Upper lobe of left lung (tissue), 6 donors: ENCODE data around the gene CD58. TPM values are rescaled to one million over a fixed set of nuclear protein-coding genes. Genes with fewer than 3 reads are reported as not detected.

ENCODE experiments used
- ATAC-seq, 2 donors: fragments of 200-7000 bp; cut with Tn5 transposase; one replicate each; pipeline ENCODE4 v1.9.1; 2022; ENCODE audit warnings: mild to moderate bottlenecking in 2 of 2, moderate library complexity in 2 of 2; ENCODE audit not compliant: low FRiP score in 2 of 2
- DNase-seq, 2 donors: peaks; one replicate each; pipeline ENCODE4 v3.0.0-alpha.2; 2019 to 2020
- H3K27ac ChIP-seq, 4 donors: fragments of 200-600 bp; sonication (generic); one replicate each; pipeline ENCODE4 v1.5.1; 2016 to 2019
- H3K27me3 ChIP-seq, 4 donors: fragments of 200-600 bp; sonication (generic); one replicate each; pipeline ENCODE4 v1.5.1; 2017 to 2019
- H3K36me3 ChIP-seq, 4 donors: fragments of 200-600 bp; sonication (generic); one replicate each; pipeline ENCODE4 v1.5.1; 2016 to 2019
- H3K4me1 ChIP-seq, 4 donors: fragments of 200-600 bp; sonication (generic); one replicate each; pipeline ENCODE4 v1.5.1; 2018 to 2019
- H3K4me3 ChIP-seq, 4 donors: fragments of 200-600 bp; sonication (generic); one replicate each; pipeline ENCODE4 v1.5.1; 2017 to 2019; ENCODE audit warnings: mild to moderate bottlenecking in 2 of 4, moderate library complexity in 1 of 4
- H3K9me3 ChIP-seq, 4 donors: fragments of 200-600 bp; sonication (generic); one replicate each; pipeline ENCODE4 v1.5.1; 2018 to 2019
- CTCF ChIP-seq, 6 experiments: fragments of 450-650 bp in 4 of 6; fragments of 200-600 bp in 2 of 6; sonication (generic) in 2 of 6; IDR thresholded peaks; one replicate each; pipeline ENCODE4 v1.5.1; 2016 to 2019; ENCODE audit warnings: antibody characterized with exemption in 6 of 6
- EP300 ChIP-seq, 4 donors: sonication (generic); formaldehyde crosslinking; IDR thresholded peaks; one replicate each; pipeline ENCODE4 v1.5.1; 2017; ENCODE audit warnings: antibody characterized with exemption in 4 of 4, control low read depth in 2 of 4
- POLR2A ChIP-seq, 4 donors: fragments of 450-650 bp; IDR thresholded peaks; one replicate each; pipeline ENCODE4 v1.5.1; 2016 to 2017; ENCODE audit warnings: antibody characterized with exemption in 4 of 4, mild to moderate bottlenecking in 2 of 4
- POLR2AphosphoS5 ChIP-seq, 2 donors: sonication (generic); formaldehyde crosslinking; IDR thresholded peaks; one replicate each; pipeline ENCODE4 v1.5.1; 2017; ENCODE audit warnings: antibody characterized with exemption in 2 of 2
- WGBS, 2 donors: methylation state at CpG; one replicate each; pipeline ENCODE4 v1.1.5; 2017 to 2018; 5-methylcytosine and 5-hydroxymethylcytosine counted together
- total RNA-seq, 6 donors: library from RNA; depleted of rRNA in 4 of 6; stranded (reverse); fragments of >200 nt in 4 of 6; gene quantifications; one replicate each; pipeline versions ENCODE4 v1.1.0 to v1.2.1, GENCODE V29; 2016 to 2021
- donor health status: DM: no; HTN: no; CAD: no; lungs with moderate emphysema.
- donor health status: DM: no; HTN: yes; CAD: no; lungs with severe emphysema.

CD58 gene
- total RNA-seq, 6 donors from 2014 or later: 17.8 to 52.0 (median 32.4) TPM

- Histone ChIP-seq H3K4me3 (no peak overlapping the region), H3K27me3 (no peaks in the 10 kb centered on the region), H3K36me3 (no peaks in the 10 kb centered on the region), H3K9me3 (no peaks in the 10 kb centered on the region), H3K27ac (no peak overlapping the region), H3K4me1 (no peaks in the 10 kb centered on the region)
- 95 to 96% methylated on average over 4 to 7 of the region's 7 CpGs for WGBS, 2 donors
- no peak for TF ChIP-seq CTCF (IDR thresholded peaks at IDR 0.05)
- no peak for TF ChIP-seq POLR2A (IDR thresholded peaks at IDR 0.05)
- no peak for ATAC-seq
- no peak for DNase-seq
Measured at GRCh38 chr1:116475850-116476218, 95.0 kb downstream of the CD58 start.

GRCh38 chr1:116474921-116475849 is 95.6 kb downstream of the CD58 start:
- Histone ChIP-seq H3K27ac (no peak overlapping the region), H3K36me3 (no peaks in the 10 kb centered on the region), H3K9me3 (no peaks in the 10 kb centered on the region), H3K4me1 (no peaks in the 10 kb centered on the region), H3K4me3 (no peak overlapping the region), H3K27me3 (no peaks in the 10 kb centered on the region)
- no peak for DNase-seq
- TF ChIP-seq EP300 (IDR thresholded peaks at IDR 0.05) (no peak), CTCF (IDR thresholded peaks at IDR 0.05) (no peak), POLR2A (IDR thresholded peaks at IDR 0.05) (no peak), POLR2AphosphoS5 (IDR thresholded peaks at IDR 0.05) (no peak)
- ATAC-seq: peak in 1 of 2 donors; percentile 30
- 87 to 89% methylated on average over 13 to 14 of the region's 14 CpGs for WGBS, 2 donors

- no peak overlapping the region for H3K27ac ChIP-seq
- no peak overlapping the region for H3K4me3 ChIP-seq
- H3K9me3 ChIP-seq: no peaks in the 10 kb centered on the region
- H3K27me3 ChIP-seq: no peaks in the 10 kb centered on the region
- no peak for TF ChIP-seq CTCF (IDR thresholded peaks at IDR 0.05)
- no peak for TF ChIP-seq POLR2AphosphoS5 (IDR thresholded peaks at IDR 0.05)
- no peak for TF ChIP-seq EP300 (IDR thresholded peaks at IDR 0.05)
- no peak for TF ChIP-seq POLR2A (IDR thresholded peaks at IDR 0.05)
- ATAC-seq: no peak
- H3K36me3 ChIP-seq: no peaks in the 10 kb centered on the region
- 37 to 46% methylated on average over 3 of the region's 3 CpGs for WGBS, 2 donors
- H3K4me1 ChIP-seq: no peaks in the 10 kb centered on the region
- no peak for DNase-seq
Measured at GRCh38 chr1:116472431-116472961, 98.3 kb downstream of the CD58 start.

- no peaks in the 10 kb centered on the region for H3K27me3 ChIP-seq
- no peak for TF ChIP-seq EP300 (IDR thresholded peaks at IDR 0.05)
- no peak for TF ChIP-seq POLR2A (IDR thresholded peaks at IDR 0.05)
- no peak for TF ChIP-seq POLR2AphosphoS5 (IDR thresholded peaks at IDR 0.05)
- TF ChIP-seq CTCF (IDR thresholded peaks at IDR 0.05): no peak
- no peaks in the 10 kb centered on the region for H3K36me3 ChIP-seq
- ATAC-seq (no peak), DNase-seq (no peak)
- no peak overlapping the region for H3K4me3 ChIP-seq
- H3K27ac ChIP-seq: no peak overlapping the region
- H3K4me1 ChIP-seq: no peaks in the 10 kb centered on the region
- WGBS, 2 donors: 75 to 79% methylated on average over 4 of the region's 4 CpGs
- H3K9me3 ChIP-seq: no peaks in the 10 kb centered on the region
Measured at GRCh38 chr1:116471241-116471640, 99.6 kb downstream of the CD58 start.
